H9 (cell line): ENCODE measurements around the gene NONO. TPM values are rescaled to one million over a fixed set of nuclear protein-coding genes. Genes with fewer than 3 reads are reported as not detected.
A peak's percentile ranks its signal among the peaks of the same experiment; 100 is the strongest.

Experiments used
- DNase-seq: peaks from one replicate; pipeline ENCODE4 v3.0.0-alpha.2; 2017
- H2AFZ ChIP-seq: one replicate; pipeline ENCODE4 v1.6.1; 2013; ENCODE audit warnings: mild to moderate bottlenecking, low read length, control low read depth, moderate library complexity
- H2AK5ac ChIP-seq: 2 replicates; pipeline ENCODE4 v1.6.1; 2013; ENCODE audit warnings: low read length, control low read depth, mixed read lengths; ENCODE audit not compliant: insufficient read length
- H2BK120ac ChIP-seq: one replicate; pipeline ENCODE4 v1.6.1; 2013; ENCODE audit warnings: low read depth, mild to moderate bottlenecking, low read length, control low read depth, inconsistent platforms; ENCODE audit not compliant: poor library complexity, severe bottlenecking
- H2BK12ac ChIP-seq: 2 replicates; pipeline ENCODE4 v1.6.1; 2013; ENCODE audit warnings: low read length, control low read depth, mixed read lengths, low read depth; ENCODE audit not compliant: insufficient read length
- H2BK15ac ChIP-seq: 2 replicates; pipeline ENCODE4 v1.6.1; 2013; ENCODE audit warnings: low read depth, low read length, control low read depth
- H2BK20ac ChIP-seq: one replicate; pipeline ENCODE4 v1.6.1; 2013; ENCODE audit warnings: low read depth, mild to moderate bottlenecking, low read length, control low read depth, inconsistent platforms; ENCODE audit not compliant: poor library complexity, severe bottlenecking
- H2BK5ac ChIP-seq: 2 replicates; pipeline ENCODE4 v1.6.1; 2013; ENCODE audit warnings: low read length, control low read depth, mixed read lengths; ENCODE audit not compliant: insufficient read length
- H3K14ac ChIP-seq: 2 replicates; pipeline ENCODE4 v1.6.1; 2013; ENCODE audit warnings: low read length, control low read depth; ENCODE audit not compliant: insufficient read depth
- H3K18ac ChIP-seq: 2 replicates; pipeline ENCODE4 v1.6.1; 2013; ENCODE audit warnings: low read depth, mild to moderate bottlenecking, mixed read lengths, low read length, control low read depth; ENCODE audit not compliant: insufficient read length
- H3K23ac ChIP-seq: 2 replicates; pipeline ENCODE4 v1.6.1; 2013; ENCODE audit warnings: low read length, control low read depth, mixed read lengths, low read depth; ENCODE audit not compliant: insufficient read length
- H3K23me2 ChIP-seq: 2 replicates; pipeline ENCODE4 v1.6.1; 2013; ENCODE audit warnings: low read depth, mild to moderate bottlenecking, mixed read lengths, low read length, control low read depth; ENCODE audit not compliant: insufficient read length, poor library complexity, severe bottlenecking
- H3K27ac ChIP-seq: 2 replicates; pipeline ENCODE4 v1.5.1; 2013; ENCODE audit warnings: low read length, control low read depth, mixed read lengths, low read depth; ENCODE audit not compliant: insufficient read length
- H3K27me3 ChIP-seq: 2 replicates; pipeline ENCODE4 v1.6.1; 2013; ENCODE audit warnings: low read length, control low read depth, inconsistent platforms; ENCODE audit not compliant: insufficient read depth
- H3K4ac ChIP-seq: 2 replicates; pipeline ENCODE4 v1.6.1; 2013; ENCODE audit warnings: low read depth, mild to moderate bottlenecking, control low read depth, inconsistent platforms, low read length, moderate library complexity
- H3K4me1 ChIP-seq: 2 replicates; pipeline ENCODE4 v1.6.1; 2013; ENCODE audit warnings: low read length, control low read depth, inconsistent platforms; ENCODE audit not compliant: insufficient read depth
- H3K4me2 ChIP-seq: 2 replicates; pipeline ENCODE4 v1.6.1; 2013; ENCODE audit warnings: low read length, control low read depth, mixed read lengths; ENCODE audit not compliant: insufficient read length, insufficient read depth
- H3K56ac ChIP-seq: 2 replicates; pipeline ENCODE4 v1.6.1; 2013; ENCODE audit warnings: low read depth, mild to moderate bottlenecking, mixed read lengths, low read length, control low read depth; ENCODE audit not compliant: insufficient read length
- H3K79me1 ChIP-seq: 2 replicates; pipeline ENCODE4 v1.6.1; 2013; ENCODE audit warnings: low read depth, mild to moderate bottlenecking, moderate library complexity, low read length, control low read depth, inconsistent platforms; ENCODE audit not compliant: insufficient read depth, poor library complexity, severe bottlenecking
- H3K79me2 ChIP-seq: 2 replicates; pipeline ENCODE4 v1.6.1; 2013; ENCODE audit warnings: low read length, control low read depth, inconsistent platforms; ENCODE audit not compliant: insufficient read depth
- H3K9ac ChIP-seq: 2 replicates; pipeline ENCODE4 v1.6.1; 2013; ENCODE audit warnings: low read length, control low read depth, mixed read lengths; ENCODE audit not compliant: insufficient read length; ENCODE audit errors: extremely low read depth
- H3K9me3 ChIP-seq: one replicate; pipeline ENCODE4 v1.6.1; 2013; ENCODE audit warnings: low read depth, low read length, inconsistent platforms; ENCODE audit not compliant: control insufficient read depth
- H3T11ph ChIP-seq: one replicate; pipeline ENCODE4 v1.6.1; 2013; ENCODE audit warnings: mild to moderate bottlenecking, low read length, control low read depth, inconsistent platforms
- H4K20me1 ChIP-seq: one replicate; pipeline ENCODE4 v1.6.1; 2013; ENCODE audit not compliant: control insufficient read depth, insufficient read length, insufficient read depth
- H4K5ac ChIP-seq: 2 replicates; pipeline ENCODE4 v1.6.1; 2013; ENCODE audit warnings: low read depth, mild to moderate bottlenecking, mixed read lengths, low read length, control low read depth; ENCODE audit not compliant: insufficient read length
- H4K8ac ChIP-seq: replicated peaks from 2 replicates; pipeline ENCODE4 v1.6.1; 2013; ENCODE audit warnings: low read length, control low read depth, mixed read lengths, low read depth; ENCODE audit not compliant: insufficient read length
- H4K91ac ChIP-seq: 2 replicates; pipeline ENCODE4 v1.6.1; 2013; ENCODE audit warnings: low read depth, mild to moderate bottlenecking, moderate library complexity, mixed read lengths, low read length, control low read depth; ENCODE audit not compliant: insufficient read length
- H3K27ac Mint-ChIP-seq, 3 experiments: 2 replicates in 2 of 3; 3 replicates in 1 of 3; pipeline ENCODE4 v1.8.0; 2020 to 2021; ENCODE audit warnings: mixed read lengths in 3 of 3, mild to moderate bottlenecking in 1 of 3, moderate library complexity in 1 of 3
- H3K27me3 Mint-ChIP-seq: 2 replicates; pipeline ENCODE4 v1.8.0; 2021; ENCODE audit warnings: low read depth, mild to moderate bottlenecking, moderate library complexity, mixed read lengths
- H3K36me3 Mint-ChIP-seq, 3 experiments: 2 replicates in 2 of 3; 3 replicates in 1 of 3; pipeline ENCODE4 v1.8.0; 2020 to 2021; ENCODE audit warnings: low read depth in 3 of 3, mixed read lengths in 3 of 3; ENCODE audit not compliant: insufficient read depth in 1 of 3
- H3K4me1 Mint-ChIP-seq, 2 experiments: 2 replicates each; pipeline ENCODE4 v1.8.0; 2020; ENCODE audit warnings: mixed read lengths in 2 of 2
- H3K4me3 Mint-ChIP-seq, 2 experiments: 2 replicates in 1 of 2; 3 replicates in 1 of 2; pipeline ENCODE4 v1.8.0; 2020 to 2021; ENCODE audit warnings: mild to moderate bottlenecking in 2 of 2, mixed read lengths in 2 of 2, moderate library complexity in 1 of 2
- H3K9me3 Mint-ChIP-seq, 2 experiments: 2 replicates in 1 of 2; 3 replicates in 1 of 2; pipeline ENCODE4 v1.8.0; 2020; ENCODE audit warnings: mild to moderate bottlenecking in 2 of 2, mixed read lengths in 2 of 2, moderate library complexity in 1 of 2
- CTCF ChIP-seq: fragments of 200-600 bp; sonication (generic); conservative IDR thresholded peaks from 3 replicates; pipeline ENCODE4 v1.8.0; 2021; ENCODE audit warnings: antibody characterized with exemption, mild to moderate bottlenecking
- WGBS: extraction: QIAGEN DNeasy Blood & Tissue Kit; methylation state at CpG from one replicate; pipeline ENCODE4 v1.1.7; 2013; ENCODE audit warnings: missing lambda C conversion rate, low lambda C conversion rate, mixed read lengths; ENCODE audit not compliant: insufficient read length; ENCODE audit errors: extremely low coverage; 5-methylcytosine and 5-hydroxymethylcytosine counted together
- long read RNA-seq: library from polyadenylated mRNA; unstranded; transcript quantifications from one replicate; pipeline ENCODE4 v2.0.0, GENCODE V29; 2020
- total RNA-seq: library from RNA; stranded (reverse); gene quantifications from 2 replicates; pipeline ENCODE4 v1.2.1, GENCODE V29; 2021

NONO gene, protein sequence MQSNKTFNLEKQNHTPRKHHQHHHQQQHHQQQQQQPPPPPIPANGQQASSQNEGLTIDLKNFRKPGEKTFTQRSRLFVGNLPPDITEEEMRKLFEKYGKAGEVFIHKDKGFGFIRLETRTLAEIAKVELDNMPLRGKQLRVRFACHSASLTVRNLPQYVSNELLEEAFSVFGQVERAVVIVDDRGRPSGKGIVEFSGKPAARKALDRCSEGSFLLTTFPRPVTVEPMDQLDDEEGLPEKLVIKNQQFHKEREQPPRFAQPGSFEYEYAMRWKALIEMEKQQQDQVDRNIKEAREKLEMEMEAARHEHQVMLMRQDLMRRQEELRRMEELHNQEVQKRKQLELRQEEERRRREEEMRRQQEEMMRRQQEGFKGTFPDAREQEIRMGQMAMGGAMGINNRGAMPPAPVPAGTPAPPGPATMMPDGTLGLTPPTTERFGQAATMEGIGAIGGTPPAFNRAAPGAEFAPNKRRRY
- total RNA-seq, result 703 and 707 TPM in 2 replicates
- long read RNA-seq, transcript NONO-201 (12 exons, 2,713 nt), result major isoform, 2,835 of 3,713 reads
- long read RNA-seq, transcript NONO-202 (11 exons, 2,606 nt), result minor isoform, 451 of 3,713 reads
- long read RNA-seq, transcript NONO-203 (13 exons, 1,921 nt), result minor isoform, 127 of 3,713 reads
- long read RNA-seq, partial matches to known transcripts, result 126 of 3,713 reads
- long read RNA-seq, other reads (novel, unspliced or antisense), result 173 of 3,713 reads

GRCh38 chrX:71283403-71284143, at the start of gene NONO:
NONO (plus strand) TSS chrX:71283635; CDS start chrX:71290638, 7,003 bp downstream.
- H4K5ac ChIP-seq, result peak within 1 kb of the TSS; percentile 95
- H3K4me1 Mint-ChIP-seq, result peaks cover 0 to 21% of the 10 kb centered on the region in 2 experiments; a peak in 3 of 4 replicates
- peak within 1 kb of the TSS; percentile 5 for H2BK120ac ChIP-seq
- H3T11ph ChIP-seq, result peak within 1 kb of the TSS; percentile 61
- no peaks in the 10 kb centered on the region for H4K20me1 ChIP-seq
- peak within 1 kb of the TSS; percentile 8; the same call in 1 of the 2 replicates for H3K4ac ChIP-seq
- WGBS, result no CpG with 5 or more reads among the region's 57 CpGs
- H3K23ac ChIP-seq, result no peak within 1 kb of the TSS
- H3K4me1 ChIP-seq, result no peaks in the 10 kb centered on the region
- H3K9me3 Mint-ChIP-seq, result peaks cover 55 to 64% of the 10 kb centered on the region in 2 experiments
- H2BK5ac ChIP-seq, result peak within 1 kb of the TSS; percentile 93
- H3K79me2 ChIP-seq, result peaks cover 33% of the 10 kb centered on the region; the same call in 1 of the 2 replicates
- H3K79me1 ChIP-seq, result no peaks in the 10 kb centered on the region
- no peak within 1 kb of the TSS for H2BK20ac ChIP-seq
- H3K56ac ChIP-seq, result peak within 1 kb of the TSS; percentile 98
- H4K91ac ChIP-seq, result no peak within 1 kb of the TSS
- peak within 1 kb of the TSS; percentile 7 for H2BK12ac ChIP-seq
- peaks cover 20 to 44% (median 37%) of the 10 kb centered on the region in 3 experiments for H3K36me3 Mint-ChIP-seq
- peak within 1 kb of the TSS; percentile 99 to 100 (median 100) for H3K27ac Mint-ChIP-seq
- DNase-seq, result peak; percentile 93
- H3K4me2 ChIP-seq, result peak within 1 kb of the TSS; percentile 58
- peak within 1 kb of the TSS; percentile 94 for H3K18ac ChIP-seq
- peak within 1 kb of the TSS; percentile 77 for H4K8ac ChIP-seq
- no peaks in the 10 kb centered on the region for H3K27me3 Mint-ChIP-seq
- peak within 1 kb of the TSS; percentile 94 for H3K14ac ChIP-seq
- H2AFZ ChIP-seq, result no peak within 1 kb of the TSS
- H3K27ac ChIP-seq, result peak within 1 kb of the TSS; percentile 86
- no peaks in the 10 kb centered on the region for H3K27me3 ChIP-seq
- H3K9ac ChIP-seq, result peak within 1 kb of the TSS; percentile 98
- peak within 1 kb of the TSS; percentile 1; the same call in 1 of the 2 replicates for H2BK15ac ChIP-seq
- no peak for TF ChIP-seq CTCF
- peak within 1 kb of the TSS; percentile 95 for H3K4me3 Mint-ChIP-seq
- no peak within 1 kb of the TSS for H2AK5ac ChIP-seq
- H3K9me3 ChIP-seq, result peaks cover 36% of the 10 kb centered on the region
- H3K23me2 ChIP-seq, result no peaks in the 10 kb centered on the region
